Glutamatergic neuron (in vitro differentiated cells): ENCODE measurements around the gene PRCD. TPM values are rescaled to one million over a fixed set of nuclear protein-coding genes. Genes with fewer than 3 reads are reported as not detected.

Experiments used
- DNase-seq: peaks from one replicate; pipeline ENCODE4 v3.0.0; 2022
- H3K27ac Mint-ChIP-seq: one replicate; pipeline ENCODE4 v1.8.0; 2020; ENCODE audit warnings: mild to moderate bottlenecking, mixed read lengths, inconsistent platforms; ENCODE audit not compliant: unreplicated experiment
- H3K27me3 Mint-ChIP-seq: one replicate; pipeline ENCODE4 v1.8.0; 2020; ENCODE audit warnings: mild to moderate bottlenecking, moderate library complexity, mixed read lengths, inconsistent platforms; ENCODE audit not compliant: unreplicated experiment
- H3K36me3 Mint-ChIP-seq: one replicate; pipeline ENCODE4 v1.8.0; 2020; ENCODE audit warnings: mild to moderate bottlenecking, mixed read lengths, inconsistent platforms; ENCODE audit not compliant: unreplicated experiment
- H3K4me1 Mint-ChIP-seq: one replicate; pipeline ENCODE4 v1.8.0; 2020; ENCODE audit warnings: mild to moderate bottlenecking, low read depth, mixed read lengths, inconsistent platforms; ENCODE audit not compliant: unreplicated experiment
- H3K4me3 Mint-ChIP-seq: one replicate; pipeline ENCODE4 v1.8.0; 2020; ENCODE audit warnings: mild to moderate bottlenecking, mixed read lengths, inconsistent platforms; ENCODE audit not compliant: unreplicated experiment
- H3K9me3 Mint-ChIP-seq: one replicate; pipeline ENCODE4 v1.8.0; 2020; ENCODE audit warnings: mild to moderate bottlenecking, moderate library complexity, mixed read lengths, inconsistent platforms; ENCODE audit not compliant: unreplicated experiment
- CTCF ChIP-seq: fragments of 200-600 bp; sonication (generic); IDR thresholded peaks from one replicate; pipeline ENCODE4 v1.5.0; 2021; ENCODE audit not compliant: partially characterized antibody, unreplicated experiment
- total RNA-seq: library from RNA; stranded (reverse); fragmentation: NEBNext Ultra II Directional; extraction: Animal tissue kit (Norgen Biotek cat#: 25700); gene quantifications from one replicate; pipeline ENCODE4 v1.2.1, GENCODE V29; 2021; ENCODE audit not compliant: unreplicated experiment

PRCD gene
- total RNA-seq, 1 donor from 2014 or later, result 1.4 TPM

- peaks cover 11% of the 10 kb centered on the region for H3K4me1 Mint-ChIP-seq
- H3K9me3 Mint-ChIP-seq, result peaks cover 9% of the 10 kb centered on the region
- H3K36me3 Mint-ChIP-seq, result no peaks in the 10 kb centered on the region
- DNase-seq, result no peak
- peak overlapping the region; percentile 67 for H3K4me3 Mint-ChIP-seq
- peaks cover 10% of the 10 kb centered on the region for H3K27me3 Mint-ChIP-seq
- TF ChIP-seq CTCF, result no peak
- H3K27ac Mint-ChIP-seq, result no peak overlapping the region
Measured at GRCh38 chr17:76560036-76560876, 20.4 kb downstream of the PRCD start.

DNA sequence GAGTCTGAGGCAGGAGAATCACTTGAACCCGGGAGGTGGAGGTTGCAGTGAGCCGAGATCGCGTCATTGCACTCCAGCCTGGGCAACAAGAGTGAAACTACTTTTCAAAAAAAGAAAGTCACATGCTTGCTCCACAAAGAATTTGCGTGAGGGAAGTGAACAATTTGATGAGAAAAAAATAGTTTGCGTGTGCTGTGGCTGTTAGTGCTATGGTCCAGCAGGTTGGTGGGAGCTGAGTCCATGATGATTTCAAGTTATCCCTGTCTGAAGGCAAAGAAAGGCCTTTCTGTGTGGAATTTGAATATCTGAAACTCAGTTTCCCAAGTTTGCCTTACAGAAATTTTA lies 21.0 kb downstream of the PRCD start:
- no peak overlapping the region for H3K4me3 Mint-ChIP-seq
- TF ChIP-seq CTCF, result no peak
- H3K4me1 Mint-ChIP-seq, result peaks cover 11% of the 10 kb centered on the region
- peaks cover 12% of the 10 kb centered on the region for H3K9me3 Mint-ChIP-seq
- H3K27ac Mint-ChIP-seq, result no peak overlapping the region
- peaks cover 10% of the 10 kb centered on the region for H3K27me3 Mint-ChIP-seq
- DNase-seq, result no peak
- no peaks in the 10 kb centered on the region for H3K36me3 Mint-ChIP-seq

DNA sequence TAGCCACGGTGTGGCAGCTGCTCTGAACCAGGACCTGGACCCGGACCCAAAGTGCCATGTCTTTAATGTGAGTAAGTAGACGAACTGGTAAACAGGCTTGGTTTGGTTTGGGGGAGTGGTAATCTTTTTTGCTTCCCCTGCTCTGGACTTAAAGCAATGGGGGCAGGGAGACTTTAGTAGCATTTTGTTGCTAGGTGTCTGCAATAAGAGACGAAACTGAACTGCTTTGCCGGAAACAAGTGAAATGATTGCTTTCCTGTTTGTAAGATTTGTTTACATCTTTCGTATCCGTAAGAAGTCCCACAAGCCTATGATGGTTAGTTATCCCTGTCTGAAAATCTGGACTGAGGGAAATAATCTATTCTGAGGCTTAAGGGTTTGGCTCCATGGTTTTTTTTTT lies 21.5 kb downstream of the PRCD start:
- Mint-ChIP-seq H3K4me1 (peaks cover 11% of the 10 kb centered on the region), H3K27me3 (peaks cover 10% of the 10 kb centered on the region), H3K36me3 (no peaks in the 10 kb centered on the region), H3K4me3 (no peak overlapping the region), H3K9me3 (peaks cover 12% of the 10 kb centered on the region), H3K27ac (no peak overlapping the region)
- TF ChIP-seq CTCF, result no peak
- DNase-seq, result no peak

- Mint-ChIP-seq H3K4me3 (no peak overlapping the region), H3K4me1 (peaks cover 11% of the 10 kb centered on the region)
Measured at GRCh38 chr17:76561799-76562268, 22.0 kb downstream of the PRCD start.

More at GRCh38 chr17:76561799-76562268, 22.0 kb downstream of the PRCD start:
- H3K27ac Mint-ChIP-seq, result no peak overlapping the region
- peaks cover 11% of the 10 kb centered on the region for H3K27me3 Mint-ChIP-seq
- H3K9me3 Mint-ChIP-seq, result peaks cover 12% of the 10 kb centered on the region
- TF ChIP-seq CTCF, result no peak
- H3K36me3 Mint-ChIP-seq, result no peaks in the 10 kb centered on the region
- no peak for DNase-seq
